ENCODE results near the gene CYFIP2.

Gene CYFIP2

DNA sequence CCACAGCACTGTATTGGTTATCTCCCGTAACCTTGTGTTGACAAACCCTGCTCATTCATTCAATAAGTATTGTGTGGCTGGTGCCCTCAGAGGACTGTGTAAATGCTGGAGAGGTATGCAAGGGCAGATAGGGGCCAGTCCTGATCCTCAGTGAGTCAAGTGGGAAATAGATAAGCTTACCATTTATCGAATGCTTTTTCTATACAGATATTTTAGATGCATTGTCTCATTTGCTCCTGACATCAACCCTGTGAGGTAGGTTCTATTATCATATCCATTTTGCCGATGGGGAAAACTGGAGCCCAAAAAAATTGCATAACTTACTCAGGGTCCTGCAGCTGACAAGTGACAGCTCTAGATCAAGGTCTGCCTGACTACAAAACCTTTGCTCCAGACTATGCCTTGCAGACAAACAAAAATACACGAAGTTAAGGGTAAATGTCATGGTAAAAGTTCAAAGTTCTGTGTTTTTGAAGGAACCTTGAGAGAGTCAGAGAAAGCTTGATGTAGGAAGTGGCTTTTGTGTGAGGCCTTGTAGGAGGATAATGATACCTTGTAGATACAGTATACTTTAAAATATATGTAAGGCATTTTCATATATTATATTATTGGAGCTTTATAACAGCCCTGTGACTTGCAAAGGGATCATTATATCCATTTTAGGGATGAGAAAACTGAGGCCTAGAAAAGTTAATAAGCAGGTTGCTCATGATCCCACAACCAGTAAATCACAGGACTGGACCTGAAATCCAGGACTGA, 22.7 kb downstream of the CYFIP2 start:
- DNase-seq (ENCODE audit: low spot score) = no peak

DNA sequence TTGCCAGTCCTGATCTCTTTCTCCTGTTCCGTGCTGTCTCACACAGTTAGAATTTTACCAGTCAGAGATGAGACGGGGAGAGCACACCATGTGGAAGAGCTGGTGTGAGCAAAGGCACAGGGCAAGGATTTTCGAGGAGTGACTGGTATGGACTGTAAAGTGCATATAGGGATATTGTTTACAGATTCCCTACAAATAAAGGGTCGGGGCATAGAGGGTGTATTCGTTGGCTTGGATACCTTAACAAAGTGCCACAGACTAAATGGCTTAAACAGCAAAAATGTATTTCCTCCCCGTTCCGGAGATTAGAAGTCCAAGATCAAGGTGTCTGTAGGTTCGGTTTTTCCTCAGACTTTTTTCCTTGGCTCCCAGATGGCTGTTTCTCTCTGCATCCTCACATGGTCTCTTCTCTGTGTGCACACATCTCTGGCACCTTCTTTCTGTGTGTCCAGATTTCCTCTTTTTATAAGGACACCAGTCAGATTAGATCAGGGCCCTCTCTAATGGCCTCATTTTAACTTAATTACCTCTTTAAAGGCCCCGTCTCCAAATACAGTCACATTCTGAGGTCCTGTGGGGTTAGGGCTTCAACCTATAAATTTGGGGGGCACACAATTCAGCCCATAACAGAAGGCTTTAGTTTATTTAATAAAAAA, 23.4 kb downstream of the CYFIP2 start:
- no peak for DNase-seq (ENCODE audit: low spot score)

DNA sequence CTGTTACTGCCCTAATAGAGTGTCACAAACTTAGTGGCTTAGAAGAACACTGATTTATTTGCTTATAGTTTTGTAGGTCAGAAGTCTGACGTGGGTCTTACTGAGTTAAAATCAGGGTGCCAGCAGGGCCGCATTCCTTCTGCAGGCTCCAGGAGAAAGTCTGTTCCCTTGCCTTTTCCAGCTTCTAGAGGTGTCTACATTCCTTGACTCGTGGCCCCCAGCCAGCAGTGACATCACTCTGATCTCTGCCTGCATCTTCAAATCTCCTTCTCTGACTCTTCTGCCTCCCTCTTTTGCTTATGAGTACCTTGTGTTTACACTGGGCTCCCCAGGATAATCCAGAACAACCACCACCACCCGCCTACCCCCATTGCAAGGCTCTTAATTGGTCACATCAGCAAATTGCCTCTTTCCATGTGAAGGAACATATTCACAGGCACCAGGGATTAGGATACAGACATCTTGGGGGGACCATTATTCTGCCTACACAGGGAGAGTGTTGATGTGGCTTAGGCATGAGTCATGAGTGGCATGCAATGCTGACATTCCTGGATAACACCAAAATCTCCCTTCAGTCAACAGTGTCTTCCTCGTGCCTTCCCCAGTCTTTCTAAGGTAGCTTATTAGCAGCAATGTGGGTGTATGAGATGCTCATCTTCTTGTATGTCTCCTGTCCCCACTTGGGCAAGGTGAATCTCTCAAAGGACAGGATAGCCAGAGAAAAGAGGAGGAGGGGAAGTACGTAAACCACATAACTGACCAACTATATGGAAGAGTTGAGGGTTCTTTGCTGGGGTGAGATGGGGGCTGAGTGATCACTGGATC, 24.4 kb downstream of the CYFIP2 start:
- DNase-seq (ENCODE audit: low spot score) = no peak

DNA sequence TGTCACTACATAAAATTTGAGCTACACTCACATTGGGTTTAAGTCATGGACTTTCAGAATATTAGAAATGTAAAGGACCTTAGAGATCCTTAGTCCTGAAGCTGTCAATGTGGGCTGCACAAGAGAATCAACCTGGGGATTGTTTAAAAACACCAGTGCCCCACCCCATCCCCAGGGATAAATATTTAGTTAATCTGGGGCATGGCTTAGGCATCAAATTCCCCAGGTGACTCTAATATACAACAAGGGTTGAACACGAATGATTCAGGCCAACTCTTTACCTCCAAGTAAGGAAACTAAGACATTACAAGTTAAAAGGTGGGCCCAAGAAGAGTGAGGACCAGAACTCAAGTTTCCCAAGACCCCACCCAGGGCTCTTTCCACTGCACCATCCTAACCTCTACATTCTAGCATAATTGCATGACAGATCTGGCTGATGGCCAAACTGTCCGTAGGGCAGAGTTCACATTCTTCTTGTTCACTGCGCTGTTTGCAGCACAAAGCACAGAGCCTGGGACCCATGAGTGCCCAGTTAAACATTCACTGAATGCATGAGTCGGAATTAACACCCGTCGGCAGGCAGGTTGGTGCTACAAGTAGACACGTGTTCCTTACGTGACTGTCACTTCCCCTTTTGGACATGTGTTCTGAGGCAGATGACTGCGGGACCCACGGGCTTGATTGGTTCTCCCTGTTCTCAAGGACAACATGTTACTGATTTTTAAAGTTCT, 25.2 kb downstream of the CYFIP2 start:
- DNase-seq (ENCODE audit: low spot score) = no peak

DNA sequence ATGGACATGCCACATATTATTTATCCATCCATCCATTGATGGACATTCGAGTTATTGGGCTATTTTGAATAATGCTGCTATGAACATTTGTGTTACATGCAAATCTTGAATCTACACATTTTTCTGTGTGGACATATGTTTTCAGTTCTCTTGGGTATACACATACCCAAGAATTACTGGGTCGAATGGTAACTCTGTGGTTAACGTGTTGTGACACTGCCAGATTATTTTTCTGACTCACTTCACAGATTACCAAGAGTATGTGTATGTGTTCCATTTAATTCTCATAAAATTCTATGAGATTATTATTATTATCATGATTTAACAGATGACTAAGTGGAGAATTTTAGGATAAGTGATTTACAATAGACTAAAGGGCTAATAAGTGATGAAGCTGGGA, 26.7 kb downstream of the CYFIP2 start:
- no peak for DNase-seq (ENCODE audit: low spot score)

DNA sequence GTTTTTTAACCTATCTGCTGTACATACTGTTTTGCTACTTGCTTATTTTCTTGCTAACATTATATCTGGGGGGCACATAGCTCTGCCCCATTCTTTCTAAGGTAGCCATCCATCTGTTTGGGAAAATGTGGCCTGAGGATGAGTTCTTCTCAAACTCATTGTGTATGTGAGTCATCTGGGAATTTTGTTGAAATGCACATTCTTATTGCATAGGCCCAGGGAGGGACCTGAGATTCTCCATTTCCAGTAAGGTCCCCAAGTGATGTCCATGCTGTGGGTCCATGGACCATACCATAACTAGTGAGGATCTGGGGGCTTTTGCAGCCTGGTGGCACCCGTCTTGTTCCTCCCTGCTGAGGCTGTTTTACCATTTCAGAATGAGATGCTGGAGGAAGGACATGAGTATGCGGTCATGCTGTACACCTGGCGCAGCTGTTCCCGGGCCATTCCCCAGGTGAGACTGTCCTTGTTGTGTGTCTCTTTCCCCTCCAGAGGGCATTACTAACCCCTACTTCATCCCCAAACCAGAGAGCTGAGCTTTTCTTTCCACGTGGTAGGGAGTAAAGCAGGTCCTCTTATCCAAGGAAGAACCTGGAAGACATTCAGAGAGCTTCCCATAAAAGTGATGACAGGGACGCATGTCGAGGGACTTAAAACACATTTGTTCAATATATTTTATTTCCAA, 28.6 kb downstream of the CYFIP2 start:
- no peak for DNase-seq (ENCODE audit: low spot score)

DNA sequence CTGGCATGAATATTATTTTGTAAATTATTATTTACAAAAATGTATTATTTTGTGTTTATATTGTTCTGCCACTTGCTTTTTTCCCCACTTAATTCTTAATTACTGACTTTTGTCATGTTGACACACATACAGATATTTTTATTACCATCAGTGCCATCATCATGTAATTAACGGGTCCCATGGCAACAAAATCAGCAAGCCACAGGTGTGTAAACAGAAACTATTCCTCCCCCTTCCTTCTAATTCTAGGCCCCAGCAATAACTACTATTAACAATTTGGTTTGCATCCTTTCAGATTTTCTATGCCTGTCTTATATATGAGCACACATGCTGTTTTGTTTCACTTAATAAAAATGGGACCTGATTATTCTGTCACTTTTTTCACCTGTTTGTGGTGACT, 29.3 kb downstream of the CYFIP2 start:
- DNase-seq (ENCODE audit: low spot score) = no peak

DNA sequence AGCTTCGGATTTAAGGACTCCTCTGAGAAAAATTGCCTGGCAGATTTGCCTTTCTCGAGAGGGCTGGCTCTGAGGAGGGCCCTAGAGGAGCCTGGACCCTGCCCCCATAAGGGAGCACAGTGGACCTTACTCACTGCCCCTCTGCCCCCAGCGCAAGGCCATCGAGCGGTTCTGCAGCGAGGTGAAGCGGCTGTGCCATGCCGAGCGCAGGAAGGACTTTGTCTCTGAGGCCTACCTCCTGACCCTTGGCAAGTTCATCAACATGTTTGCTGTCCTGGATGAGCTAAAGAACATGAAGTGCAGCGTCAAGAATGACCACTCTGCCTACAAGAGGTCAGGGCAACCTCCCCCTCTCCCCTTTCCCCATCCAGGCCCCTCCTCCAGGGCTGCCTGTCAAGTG, 34.6 kb downstream of the CYFIP2 start:
- DNase-seq (ENCODE audit: low spot score) = no peak

DNA sequence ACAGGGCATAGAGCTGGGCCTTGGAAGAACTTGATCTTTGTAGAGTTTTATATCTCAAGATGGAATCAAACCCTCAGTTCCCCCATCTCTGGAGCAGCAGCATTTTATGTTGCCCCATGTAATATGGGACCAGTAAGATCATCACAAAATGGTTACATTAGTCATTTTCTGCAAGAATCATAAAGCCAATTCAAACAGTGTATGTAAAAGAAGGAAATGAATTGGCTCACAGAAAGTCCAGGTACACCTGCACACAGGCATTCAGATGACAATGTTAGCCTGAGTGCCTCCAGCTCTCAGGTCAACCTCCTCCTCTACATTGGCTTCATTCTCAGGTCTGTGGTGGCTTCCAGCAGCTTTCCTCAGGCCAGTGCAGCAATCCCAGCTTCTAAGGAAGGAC, 35.1 kb downstream of the CYFIP2 start:
- no peak for DNase-seq (ENCODE audit: low spot score)

DNA sequence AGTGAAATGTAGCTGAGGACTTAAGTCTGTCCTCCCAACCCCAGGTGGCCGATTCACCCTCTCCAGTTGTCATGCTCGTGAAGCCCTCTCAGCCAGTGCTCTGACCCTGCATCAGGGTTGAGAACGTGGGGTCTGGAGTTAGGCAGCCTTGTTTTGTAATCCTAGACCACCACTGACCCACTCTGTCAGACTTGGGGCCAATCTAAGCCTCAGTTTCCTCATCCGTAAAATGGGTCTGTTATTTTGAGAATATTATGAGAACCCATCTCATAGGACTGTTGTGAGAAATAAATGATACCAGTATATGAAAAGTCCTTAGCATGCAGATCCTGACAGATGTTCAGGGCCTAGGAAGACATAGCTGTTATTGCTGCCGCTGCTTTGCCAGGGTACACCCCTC, 37.1 kb downstream of the CYFIP2 start:
- no peak for DNase-seq (ENCODE audit: low spot score)

DNA sequence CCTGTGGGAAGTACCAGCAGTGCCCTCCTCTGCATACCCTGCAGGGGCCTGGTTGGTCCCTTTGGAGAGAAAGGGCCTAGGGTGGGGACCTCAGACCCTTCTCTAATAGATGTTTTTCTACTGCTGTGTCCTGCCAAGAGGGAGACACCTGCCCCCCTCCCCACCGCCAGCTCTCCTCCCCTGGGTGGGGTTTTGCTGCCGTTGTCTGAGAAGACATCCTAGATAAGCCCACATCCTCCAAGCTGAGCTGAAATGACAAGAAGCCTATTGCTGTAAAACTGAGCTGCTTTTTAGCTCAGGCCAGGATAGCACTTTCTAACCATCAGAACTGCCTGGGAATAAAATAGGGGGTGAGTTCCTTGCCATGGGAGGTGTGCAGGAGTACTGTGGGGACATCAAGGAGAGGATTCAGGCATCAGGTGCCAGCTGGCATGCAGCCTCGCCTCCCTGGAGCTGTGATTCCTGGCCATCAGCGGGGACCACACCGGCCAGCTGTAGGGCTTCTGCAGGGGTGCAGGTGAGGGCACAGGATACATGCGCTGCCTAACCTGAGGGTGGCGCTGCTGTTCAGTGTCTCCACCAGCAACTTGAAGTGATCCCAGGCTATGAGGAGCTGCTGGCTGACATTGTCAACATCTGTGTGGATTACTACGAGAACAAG, 37.9 kb downstream of the CYFIP2 start:
- no peak for DNase-seq (ENCODE audit: low spot score)

DNA sequence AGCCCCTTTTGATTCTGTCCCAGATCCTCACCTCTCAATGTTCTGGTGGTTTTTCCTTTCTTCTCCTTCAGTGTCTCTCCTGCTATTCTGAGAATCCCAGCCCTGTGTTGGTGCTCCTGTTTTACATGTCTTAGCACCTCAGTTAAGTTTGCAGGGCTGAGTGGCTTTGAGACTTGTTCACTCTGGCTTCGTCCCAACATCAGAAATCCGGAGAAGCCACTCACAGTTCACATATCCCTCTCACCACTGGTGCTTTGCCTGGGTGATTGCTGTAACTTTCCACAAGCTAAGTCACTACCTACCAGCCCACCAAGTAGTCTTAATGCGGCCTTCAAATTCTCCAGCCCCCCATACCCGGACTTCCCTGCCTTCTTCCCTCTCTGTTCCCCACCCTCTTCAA, 40.2 kb downstream of the CYFIP2 start:
- DNase-seq (ENCODE audit: low spot score) = no peak

DNA sequence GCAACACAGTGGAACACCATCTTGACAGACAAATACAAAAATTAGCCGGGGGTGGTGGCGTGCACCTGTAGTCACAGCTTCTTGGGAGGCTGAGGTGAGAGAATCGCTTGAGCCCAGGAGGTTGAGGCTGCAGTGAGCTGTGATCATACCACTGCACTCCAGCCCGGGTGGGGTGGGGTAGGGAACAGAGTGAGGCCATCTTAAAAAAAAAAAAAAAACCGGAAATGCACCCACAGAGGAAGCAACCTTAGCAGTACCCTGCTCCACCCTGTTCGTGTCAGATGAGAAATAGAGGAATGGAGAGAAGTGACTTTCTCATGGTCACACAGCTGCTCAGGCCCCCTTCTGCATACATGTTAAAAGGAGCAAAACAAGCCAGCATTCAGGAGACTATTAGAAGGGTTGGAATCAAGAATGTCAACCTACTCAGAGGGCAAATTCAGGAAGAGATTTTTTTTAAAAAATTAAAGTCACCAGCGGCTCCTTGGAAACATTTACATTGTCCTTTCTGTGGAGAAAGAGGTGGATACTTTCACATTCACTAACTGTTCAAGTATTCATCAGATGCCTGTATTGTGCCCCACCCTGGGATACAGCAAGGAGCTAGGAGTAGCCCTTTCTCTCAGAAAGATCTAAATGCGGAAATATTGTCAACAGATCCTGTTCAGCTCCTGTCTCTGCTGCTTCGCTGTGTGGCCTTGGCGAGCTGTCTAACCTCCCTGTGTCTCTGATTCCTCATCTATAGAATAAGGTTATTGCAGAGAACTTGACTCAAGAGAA, 41.0 kb downstream of the CYFIP2 start:
- DNase-seq (ENCODE audit: low spot score) = no peak

DNA sequence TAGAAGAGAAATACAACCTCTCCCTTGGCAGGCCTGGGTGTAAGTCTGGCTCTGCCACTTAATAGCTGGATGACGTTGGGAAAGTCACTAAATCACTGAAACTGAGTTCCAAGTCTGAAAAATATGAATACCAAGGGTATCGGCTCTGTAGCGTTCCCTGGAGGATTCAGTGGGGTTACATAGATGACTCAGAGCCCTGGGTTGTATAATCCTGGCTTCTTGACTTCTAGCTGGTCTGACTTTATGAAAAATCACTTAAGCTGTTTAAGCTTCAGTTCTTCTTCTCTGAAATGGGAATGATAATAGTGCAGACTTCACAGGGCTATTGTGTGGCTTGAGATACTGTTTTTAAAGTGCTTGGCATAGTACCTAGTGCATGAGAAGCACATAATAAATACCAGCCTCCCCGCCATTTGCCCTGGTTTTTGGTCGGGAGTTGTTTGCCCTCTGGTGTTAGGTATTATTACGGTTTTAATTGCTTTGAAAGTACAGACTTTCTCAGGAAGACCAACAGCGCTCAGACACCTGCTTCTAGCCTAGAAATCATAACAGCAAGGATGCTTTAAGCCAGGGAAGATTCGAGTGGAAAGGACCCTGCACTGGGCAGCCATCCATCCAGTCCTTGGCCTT, 43.0 kb downstream of the CYFIP2 start:
- no peak for DNase-seq (ENCODE audit: low spot score)

DNA sequence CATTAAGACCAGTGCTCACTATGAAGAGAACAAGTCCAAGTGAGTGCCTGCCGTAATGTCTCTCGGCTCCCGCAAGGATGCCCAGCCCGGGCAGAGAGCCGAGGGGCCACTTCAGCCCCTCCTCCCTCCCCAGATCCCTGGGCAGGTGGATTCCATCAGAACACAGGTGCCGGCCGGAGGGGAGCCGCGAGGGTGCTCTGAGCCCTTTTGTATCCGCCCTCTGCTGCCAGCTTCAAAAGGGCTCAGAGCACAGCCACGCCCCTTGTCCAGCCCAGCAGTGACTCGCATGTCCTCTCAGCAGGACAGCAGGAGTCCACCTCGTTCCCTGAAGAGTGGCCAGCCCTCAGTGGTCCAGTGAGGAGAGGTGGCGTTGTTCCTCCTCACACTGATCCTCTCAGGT, 43.9 kb downstream of the CYFIP2 start:
- no peak for DNase-seq (ENCODE audit: low spot score)

DNA sequence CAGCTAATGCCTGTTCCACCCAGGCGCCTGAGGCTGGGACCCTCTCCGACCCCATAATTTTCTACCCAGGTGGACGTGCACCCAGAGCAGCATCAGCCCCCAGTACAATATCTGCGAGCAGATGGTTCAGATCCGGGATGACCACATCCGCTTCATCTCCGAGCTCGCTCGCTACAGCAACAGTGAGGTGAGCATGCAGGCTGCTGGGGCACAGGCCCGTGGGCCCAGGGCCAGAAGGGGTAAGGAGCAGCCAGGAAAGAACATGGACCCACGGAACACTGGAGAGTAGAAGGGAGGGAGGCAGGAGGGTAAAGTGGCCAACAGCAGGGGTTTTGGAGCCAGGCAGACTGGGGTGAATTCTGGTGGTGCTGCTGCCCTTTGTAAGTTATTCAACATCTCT, 45.7 kb downstream of the CYFIP2 start:
- DNase-seq (ENCODE audit: low spot score) = no peak

DNA sequence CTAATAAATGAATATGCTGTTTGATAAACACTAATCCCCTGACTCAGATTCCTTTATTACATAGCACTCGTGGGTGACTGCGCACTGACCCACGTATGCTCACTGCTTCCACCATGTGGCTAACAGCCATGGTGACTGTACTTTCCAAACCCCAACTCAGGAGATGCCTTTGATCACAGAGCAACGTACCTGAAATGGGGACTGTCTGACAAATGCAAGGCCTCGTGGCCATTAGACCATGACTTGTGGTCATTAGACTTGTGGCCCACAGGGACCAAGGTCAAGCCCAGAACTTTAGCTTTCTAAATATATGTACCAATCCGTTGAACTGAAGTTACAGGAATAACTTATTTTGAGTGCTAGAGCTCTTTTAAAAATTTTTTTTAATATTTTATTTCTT, 46.6 kb downstream of the CYFIP2 start:
- DNase-seq (ENCODE audit: low spot score) = peak; percentile 11

DNA sequence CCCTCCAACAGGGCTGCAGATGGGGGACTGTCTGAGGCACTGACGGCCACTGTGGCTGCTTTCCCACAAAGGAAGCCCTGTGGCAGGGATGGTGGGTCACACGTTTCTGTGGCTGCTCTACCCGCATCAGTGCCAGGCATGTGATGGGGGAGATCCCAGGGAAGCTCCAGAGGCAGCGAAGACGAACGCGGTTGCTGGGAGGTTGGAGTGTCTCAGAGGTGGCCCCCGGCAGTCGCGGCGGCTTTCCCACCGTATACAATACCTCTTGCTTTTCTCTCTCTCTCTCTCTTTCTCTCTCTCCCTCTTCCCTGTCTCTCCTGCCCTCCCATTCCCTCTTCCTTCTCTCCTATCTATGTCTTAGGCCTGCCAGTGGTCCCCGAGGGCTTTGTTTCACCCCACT, 56.7 kb downstream of the CYFIP2 start:
- no peak for DNase-seq (ENCODE audit: low spot score)

DNA sequence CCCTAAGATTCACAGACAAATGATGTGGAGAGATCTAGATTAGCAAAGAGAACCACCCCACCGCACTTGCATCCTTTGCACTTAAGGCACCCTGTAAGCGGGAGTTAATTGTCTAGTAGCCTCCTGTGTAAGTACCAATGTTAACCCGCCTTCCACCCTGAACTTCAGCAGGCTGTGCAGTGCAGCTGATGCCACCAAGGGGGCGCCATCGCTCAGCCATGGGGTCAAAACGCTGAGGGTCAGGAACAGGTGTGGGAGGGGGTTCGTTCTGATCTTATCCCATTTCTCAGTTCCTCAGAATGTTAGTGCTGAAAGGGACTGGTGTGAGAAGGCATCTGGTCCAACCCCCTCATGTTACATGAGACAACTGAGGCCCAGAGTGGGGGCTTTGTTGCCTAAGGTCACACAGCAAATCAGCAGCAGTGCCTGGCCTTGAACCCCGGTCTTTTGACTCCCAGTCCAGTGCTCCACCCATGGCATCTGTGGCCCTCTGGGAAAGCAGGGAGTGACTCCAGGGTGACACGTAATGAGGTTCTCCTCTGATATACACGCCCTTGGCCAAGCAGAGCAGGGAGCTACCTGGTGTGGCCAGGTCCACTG, 57.3 kb downstream of the CYFIP2 start:
- no peak for DNase-seq (ENCODE audit: low spot score)

DNA sequence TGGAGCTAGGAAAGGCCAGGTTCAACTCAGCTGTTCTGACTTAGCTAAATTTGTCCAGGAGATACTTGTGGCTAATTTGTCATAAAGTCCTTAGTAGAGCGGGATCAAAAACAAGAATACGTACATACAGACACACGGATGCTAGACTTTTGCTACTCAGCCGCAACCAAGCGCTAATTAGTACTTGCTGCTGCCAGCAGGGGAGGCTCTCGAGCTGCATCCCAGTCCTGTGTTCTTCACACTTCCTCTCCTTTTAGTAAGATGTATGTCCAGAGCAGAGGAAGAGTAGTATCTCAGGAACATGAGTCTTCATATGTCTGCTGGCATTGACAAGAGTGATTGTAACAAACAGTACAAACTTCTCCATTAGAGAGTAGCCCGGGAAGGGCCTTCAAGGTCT, 58.3 kb downstream of the CYFIP2 start:
- DNase-seq (ENCODE audit: low spot score) = peak; percentile 10

Measured in hematopoietic multipotent progenitor cell treated with erythropoietin and hydrocortisone succinate and interleukin-3 and kit ligand, for 17 days (in vitro differentiated cells).